Dedifferentiated amniotic fluid mesenchymal stem cell (primary cell): ENCODE results near the gene GRIK4.
A peak's percentile ranks its signal among the peaks of the same experiment; 100 is the strongest.

ENCODE experiments used
- DNase-seq: peaks from one replicate; pipeline ENCODE4 v3.0.0-alpha.2; 2016; ENCODE audit errors: extremely low spot score

Gene GRIK4

GRCh38 chr11:120525261-120526171 lies 14.0 kb downstream of the GRIK4 start:
- DNase-seq = no peak

GRCh38 chr11:120526241-120526640 lies 14.7 kb downstream of the GRIK4 start:
- DNase-seq = no peak

DNA sequence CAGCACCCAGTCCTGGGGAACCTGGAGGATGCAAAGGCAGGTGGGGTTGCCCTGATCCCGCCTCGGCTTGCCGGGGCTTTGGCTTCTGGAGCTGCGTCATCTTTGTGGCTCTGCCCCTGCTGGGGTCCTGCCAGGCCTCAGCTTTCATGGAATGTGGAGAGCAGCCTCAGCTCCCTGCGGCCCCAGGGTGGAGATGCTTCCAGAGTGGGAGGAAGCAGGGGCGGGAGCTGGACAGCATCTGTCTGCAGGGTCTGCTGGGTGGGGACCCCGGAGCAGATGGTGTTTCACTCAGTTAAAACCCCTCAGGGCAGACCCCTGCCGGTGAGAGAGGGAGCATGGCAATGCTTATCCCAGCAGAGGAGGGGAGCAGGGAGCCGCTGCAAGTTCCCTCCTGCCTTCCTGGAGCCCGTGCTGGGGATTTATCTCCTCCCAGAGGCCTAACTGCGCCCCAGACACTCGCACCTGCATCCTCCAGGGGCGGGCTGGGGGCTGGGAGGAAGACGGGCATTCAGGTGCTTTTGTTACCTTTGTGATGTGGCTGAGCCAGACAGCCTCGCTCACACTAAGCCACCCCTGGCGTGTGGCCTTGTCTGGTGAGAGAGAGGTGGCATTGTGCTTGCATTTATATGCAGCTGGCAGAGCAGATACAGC lies 15.7 kb downstream of the GRIK4 start:
- DNase-seq = peak; percentile 41

DNA sequence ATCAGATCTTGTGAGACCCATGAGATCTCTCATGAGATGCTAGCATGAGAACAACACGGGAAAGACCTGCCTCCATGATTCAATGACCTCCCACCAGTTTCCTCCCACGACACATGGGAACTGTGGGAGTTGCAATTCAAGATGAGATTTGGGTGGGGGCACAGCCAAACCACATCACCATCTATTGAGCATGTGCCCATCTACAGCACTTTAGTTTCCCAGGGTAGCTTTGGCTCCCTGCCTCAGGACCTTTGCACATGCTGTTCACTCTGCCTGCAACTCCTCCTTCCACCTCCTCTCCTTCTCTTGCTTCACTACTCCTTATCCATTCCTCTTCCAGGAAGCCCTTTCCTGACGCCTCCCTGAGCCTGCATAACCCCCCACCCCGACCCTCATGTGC lies 17.2 kb downstream of the GRIK4 start:
- DNase-seq = no peak

- no peak for DNase-seq
Measured at GRCh38 chr11:120529214-120529613, 17.7 kb downstream of the GRIK4 start.

GRCh38 chr11:120529911-120530310 lies 18.4 kb downstream of the GRIK4 start:
- DNase-seq = no peak

DNA sequence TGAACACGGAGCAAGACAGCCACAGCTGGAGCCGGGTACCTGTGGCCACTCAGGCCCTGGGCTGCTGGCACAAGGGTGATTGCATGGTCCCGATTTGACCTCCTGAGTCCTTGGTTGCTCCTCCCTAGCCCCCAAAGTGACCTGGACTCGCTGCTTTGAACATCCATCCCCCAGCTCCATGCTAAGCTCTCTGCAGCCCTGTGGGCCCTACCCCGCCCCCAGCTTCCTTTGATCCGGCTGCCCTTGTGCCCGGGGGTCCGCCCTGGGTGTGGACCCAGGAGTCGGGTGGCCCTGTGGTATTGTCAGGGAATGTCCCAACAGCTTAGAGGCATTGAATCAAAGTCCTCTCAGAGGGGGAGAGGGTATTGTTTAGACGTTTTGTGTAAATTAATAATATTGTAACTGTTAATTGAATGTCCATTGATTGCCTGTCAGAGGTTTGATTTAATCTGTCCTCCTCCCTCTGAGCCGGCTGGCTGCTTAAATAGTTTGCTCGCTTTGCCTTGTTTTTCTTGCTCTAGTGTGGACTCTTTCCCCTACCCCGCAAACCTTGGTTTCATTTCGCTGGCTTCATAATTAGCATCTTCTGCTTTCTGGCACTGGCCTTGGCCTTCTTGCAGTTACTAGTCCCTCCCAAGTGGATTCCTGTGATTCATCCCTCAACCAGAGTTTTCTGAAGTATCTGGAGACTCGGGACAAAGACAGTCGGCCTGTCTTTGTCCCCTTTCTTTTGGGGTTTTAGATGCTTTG lies 20.7 kb downstream of the GRIK4 start:
- DNase-seq = peak; percentile 59

GRCh38 chr11:120532832-120533196 lies 21.3 kb downstream of the GRIK4 start:
- DNase-seq = no peak

- DNase-seq = no peak
Measured at GRCh38 chr11:120536091-120536796, 24.7 kb downstream of the GRIK4 start.

DNA sequence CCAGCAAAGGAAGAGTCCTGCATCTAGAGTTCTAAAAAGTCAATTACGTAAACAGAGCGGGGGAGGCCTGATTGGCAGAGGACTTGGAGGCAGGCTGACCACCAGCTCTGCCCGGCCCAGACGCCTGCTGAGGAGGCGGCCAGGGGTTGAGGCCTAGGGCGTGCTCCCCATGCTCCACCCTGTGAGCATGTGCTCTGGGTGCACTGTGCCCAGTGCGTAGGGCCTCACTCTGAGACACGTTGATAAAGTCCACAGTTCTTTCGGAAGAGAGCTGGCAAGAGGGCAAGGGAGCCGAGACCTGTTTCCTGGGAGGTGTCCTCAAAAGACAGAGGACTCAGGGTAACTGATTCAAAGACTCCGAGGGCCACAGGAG lies 25.2 kb downstream of the GRIK4 start:
- DNase-seq = no peak

GRCh38 chr11:120537996-120538395 lies 26.4 kb downstream of the GRIK4 start:
- no peak for DNase-seq

GRCh38 chr11:120538707-120539106 lies 27.2 kb downstream of the GRIK4 start:
- DNase-seq = no peak

GRCh38 chr11:120539667-120540369 lies 28.3 kb downstream of the GRIK4 start:
- DNase-seq = no peak

DNA sequence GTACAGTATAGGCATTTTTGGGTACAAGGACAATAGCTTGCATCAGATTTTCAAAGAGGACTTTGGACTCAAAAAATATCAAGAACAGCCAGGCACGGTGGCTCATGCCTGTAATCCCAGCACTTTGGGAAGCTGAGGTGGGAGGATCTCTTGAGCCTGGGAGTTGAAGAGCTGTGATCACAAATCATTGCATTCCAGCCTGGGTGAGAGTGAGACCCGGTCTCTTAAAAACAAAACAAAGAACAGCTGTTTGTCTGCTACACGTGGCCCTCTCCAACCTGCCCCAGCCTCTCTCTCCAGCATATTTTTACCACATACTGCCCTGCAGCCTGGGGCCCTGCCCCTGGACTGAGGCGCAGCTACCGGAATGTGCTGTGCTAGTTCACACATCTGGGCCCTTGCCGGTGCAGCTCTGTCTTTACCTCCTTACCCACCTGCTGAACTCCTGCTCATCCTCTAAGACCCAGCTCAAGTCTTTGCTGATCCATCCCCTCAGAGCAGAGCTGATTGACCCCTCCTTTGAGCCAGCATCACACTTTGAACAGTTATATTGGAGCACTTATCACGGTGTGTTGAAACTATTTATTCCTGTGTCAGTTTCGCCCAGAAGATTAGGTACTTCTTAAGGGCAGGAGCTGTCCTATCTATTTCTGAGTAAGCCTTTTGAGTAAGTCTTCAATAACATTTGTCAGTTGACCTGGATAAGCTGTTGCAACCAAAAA lies 29.4 kb downstream of the GRIK4 start:
- no peak for DNase-seq

- DNase-seq = no peak
Measured at GRCh38 chr11:120543521-120544215, 32.1 kb downstream of the GRIK4 start.

- DNase-seq = no peak
Measured at GRCh38 chr11:120545813-120546212, 34.3 kb downstream of the GRIK4 start.

GRCh38 chr11:120546312-120547205 lies 35.0 kb downstream of the GRIK4 start:
- peak; percentile 98 for DNase-seq

DNA sequence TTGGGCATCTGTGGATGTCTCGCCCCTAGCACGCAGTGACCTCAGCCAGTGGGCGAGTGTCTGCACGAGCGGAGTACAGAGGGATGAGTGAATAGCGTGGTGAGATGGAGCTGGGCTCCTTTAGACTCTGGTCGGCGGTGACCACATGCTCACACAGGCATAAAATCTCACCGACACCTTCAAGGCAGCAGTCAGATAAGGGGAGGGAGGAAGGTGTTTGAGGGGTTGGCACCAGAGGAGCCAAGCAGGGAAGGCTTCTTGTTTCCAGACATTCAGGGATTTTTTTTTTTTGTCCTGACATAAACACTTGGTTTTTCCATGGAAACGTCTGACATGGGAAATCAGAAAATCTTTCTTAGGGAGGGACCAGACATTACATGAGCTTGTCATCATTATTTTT lies 35.8 kb downstream of the GRIK4 start:
- DNase-seq = peak; percentile 46
